ENCODE measurements around the gene PRKD2. TPM values are rescaled to one million over a fixed set of nuclear protein-coding genes. Genes with fewer than 3 reads are reported as not detected.
A peak's percentile ranks its signal among the peaks of the same experiment; 100 is the strongest.

The PRKD2 gene
- total and polyA plus RNA-seq, 2 donors, result 20.0 to 109 TPM

- Histone ChIP-seq H3K4me3 (ENCODE audit: low read length in 2 of 2) (peak overlapping the region; percentile 88 to 100), H3K27me3 (ENCODE audit: control insufficient read depth in 2 of 2, insufficient read depth in 1 of 2, low read length in 1 of 2) (no peaks in the 10 kb centered on the region), H3K9me3 (ENCODE audit: control insufficient read depth in 2 of 2, insufficient read depth in 1 of 2, low read length in 1 of 2) (no peaks in the 10 kb centered on the region), H3K27ac (ENCODE audit: low read depth in 1 of 2, low read length in 1 of 2) (no peak overlapping the region), H3K4me1 (ENCODE audit: control insufficient read depth in 2 of 2, insufficient read depth in 2 of 2, low read length in 2 of 2) (peaks cover 23 to 36% of the 10 kb centered on the region in 2 donors), H3K36me3 (ENCODE audit: control insufficient read depth in 2 of 2, insufficient read depth in 2 of 2, low read length in 1 of 2) (peaks cover 19 to 25% of the 10 kb centered on the region in 2 donors)
- DNase-seq (ENCODE audit: low read depth in 6 of 9, low spot score in 9 of 9), result no peak
- 41% methylated on average over 8 of the region's 8 CpGs for WGBS
These were observed 28.1 kb upstream of the PRKD2 start for GRCh38 chr19:46745030-46745429.

- Histone ChIP-seq H3K4me3 (ENCODE audit: low read length in 2 of 2) (no peak overlapping the region), H3K36me3 (ENCODE audit: control insufficient read depth in 2 of 2, insufficient read depth in 2 of 2, low read length in 1 of 2) (peaks cover 24 to 33% of the 10 kb centered on the region in 2 donors), H3K9me3 (ENCODE audit: control insufficient read depth in 2 of 2, insufficient read depth in 1 of 2, low read length in 1 of 2) (no peaks in the 10 kb centered on the region), H3K4me1 (ENCODE audit: control insufficient read depth in 2 of 2, insufficient read depth in 2 of 2, low read length in 2 of 2) (peaks cover 23 to 36% of the 10 kb centered on the region in 2 donors), H3K27me3 (ENCODE audit: control insufficient read depth in 2 of 2, insufficient read depth in 1 of 2, low read length in 1 of 2) (no peaks in the 10 kb centered on the region), H3K27ac (ENCODE audit: low read depth in 1 of 2, low read length in 1 of 2) (no peak overlapping the region)
- no peak for DNase-seq (ENCODE audit: low read depth in 6 of 9, low spot score in 9 of 9)
- 94% methylated on average over 12 of the region's 12 CpGs for WGBS
These were observed 27.2 kb upstream of the PRKD2 start for GRCh38 chr19:46744005-46744691.

- DNase-seq (ENCODE audit: low read depth in 6 of 9, low spot score in 9 of 9), result no peak
- Histone ChIP-seq H3K9me3 (ENCODE audit: control insufficient read depth in 2 of 2, insufficient read depth in 1 of 2, low read length in 1 of 2) (no peaks in the 10 kb centered on the region), H3K27me3 (ENCODE audit: control insufficient read depth in 2 of 2, insufficient read depth in 1 of 2, low read length in 1 of 2) (no peaks in the 10 kb centered on the region), H3K4me3 (ENCODE audit: low read length in 2 of 2) (no peak overlapping the region), H3K36me3 (ENCODE audit: control insufficient read depth in 2 of 2, insufficient read depth in 2 of 2, low read length in 1 of 2) (peaks cover 30 to 42% of the 10 kb centered on the region in 2 donors), H3K4me1 (ENCODE audit: control insufficient read depth in 2 of 2, insufficient read depth in 2 of 2, low read length in 2 of 2) (peaks cover 23 to 34% of the 10 kb centered on the region in 2 donors), H3K27ac (ENCODE audit: low read depth in 1 of 2, low read length in 1 of 2) (no peak overlapping the region)
- WGBS, result 96% methylated on average over 4 of the region's 4 CpGs
These were observed 26.1 kb upstream of the PRKD2 start for GRCh38 chr19:46742926-46743480.

GRCh38 chr19:46741447-46741846 is 24.5 kb upstream of the PRKD2 start:
- Histone ChIP-seq H3K9me3 (ENCODE audit: control insufficient read depth in 2 of 2, insufficient read depth in 1 of 2, low read length in 1 of 2) (peaks cover 0 to 2% of the 10 kb centered on the region in 2 donors), H3K4me3 (ENCODE audit: low read length in 2 of 2) (no peak overlapping the region), H3K36me3 (ENCODE audit: control insufficient read depth in 2 of 2, insufficient read depth in 2 of 2, low read length in 1 of 2) (peaks cover 46 to 57% of the 10 kb centered on the region in 2 donors), H3K27me3 (ENCODE audit: control insufficient read depth in 2 of 2, insufficient read depth in 1 of 2, low read length in 1 of 2) (no peaks in the 10 kb centered on the region), H3K4me1 (ENCODE audit: control insufficient read depth in 2 of 2, insufficient read depth in 2 of 2, low read length in 2 of 2) (peaks cover 16 to 19% of the 10 kb centered on the region in 2 donors), H3K27ac (ENCODE audit: low read depth in 1 of 2, low read length in 1 of 2) (no peak overlapping the region)
- DNase-seq (ENCODE audit: low read depth in 6 of 9, low spot score in 9 of 9), result no peak
- WGBS, result 96% methylated on average over 17 of the region's 17 CpGs

GRCh38 chr19:46739290-46739771 is 22.4 kb upstream of the PRKD2 start:
- WGBS, result 94% methylated on average over 14 of the region's 14 CpGs
- DNase-seq (ENCODE audit: low read depth in 6 of 9, low spot score in 9 of 9), result no peak
- H3K27ac ChIP-seq (ENCODE audit: low read depth in 1 of 2, low read length in 1 of 2), result no peak overlapping the region
- peaks cover 4 to 8% of the 10 kb centered on the region in 2 donors for H3K4me1 ChIP-seq (ENCODE audit: control insufficient read depth in 2 of 2, insufficient read depth in 2 of 2, low read length in 2 of 2)
- peaks cover 0 to 2% of the 10 kb centered on the region in 2 donors for H3K9me3 ChIP-seq (ENCODE audit: control insufficient read depth in 2 of 2, insufficient read depth in 1 of 2, low read length in 1 of 2)
- H3K4me3 ChIP-seq (ENCODE audit: low read length in 2 of 2), result no peak overlapping the region
- H3K27me3 ChIP-seq (ENCODE audit: control insufficient read depth in 2 of 2, insufficient read depth in 1 of 2, low read length in 1 of 2), result no peaks in the 10 kb centered on the region
- peaks cover 46 to 69% of the 10 kb centered on the region in 2 donors for H3K36me3 ChIP-seq (ENCODE audit: control insufficient read depth in 2 of 2, insufficient read depth in 2 of 2, low read length in 1 of 2)

GRCh38 chr19:46737761-46738171 is 20.9 kb upstream of the PRKD2 start:
- Histone ChIP-seq H3K36me3 (ENCODE audit: control insufficient read depth in 2 of 2, insufficient read depth in 2 of 2, low read length in 1 of 2) (peaks cover 60 to 84% of the 10 kb centered on the region in 2 donors), H3K9me3 (ENCODE audit: control insufficient read depth in 2 of 2, insufficient read depth in 1 of 2, low read length in 1 of 2) (peaks cover 0 to 2% of the 10 kb centered on the region in 2 donors), H3K4me1 (ENCODE audit: control insufficient read depth in 2 of 2, insufficient read depth in 2 of 2, low read length in 2 of 2) (no peaks in the 10 kb centered on the region), H3K4me3 (ENCODE audit: low read length in 2 of 2) (no peak overlapping the region), H3K27me3 (ENCODE audit: control insufficient read depth in 2 of 2, insufficient read depth in 1 of 2, low read length in 1 of 2) (no peaks in the 10 kb centered on the region), H3K27ac (ENCODE audit: low read depth in 1 of 2, low read length in 1 of 2) (no peak overlapping the region)
- WGBS, result 92% methylated on average over 19 of the region's 19 CpGs
- no peak for DNase-seq (ENCODE audit: low read depth in 6 of 9, low spot score in 9 of 9)

- no peak overlapping the region for H3K4me3 ChIP-seq (ENCODE audit: low read length in 2 of 2)
- peaks cover 0 to 2% of the 10 kb centered on the region in 2 donors for H3K9me3 ChIP-seq (ENCODE audit: control insufficient read depth in 2 of 2, insufficient read depth in 1 of 2, low read length in 1 of 2)
- no peak for DNase-seq (ENCODE audit: low read depth in 6 of 9, low spot score in 9 of 9)
- H3K27ac ChIP-seq (ENCODE audit: low read depth in 1 of 2, low read length in 1 of 2), result no peak overlapping the region
- no peaks in the 10 kb centered on the region for H3K27me3 ChIP-seq (ENCODE audit: control insufficient read depth in 2 of 2, insufficient read depth in 1 of 2, low read length in 1 of 2)
- WGBS, result 98% methylated on average over 7 of the region's 7 CpGs
- H3K4me1 ChIP-seq (ENCODE audit: control insufficient read depth in 2 of 2, insufficient read depth in 2 of 2, low read length in 2 of 2), result no peaks in the 10 kb centered on the region
- H3K36me3 ChIP-seq (ENCODE audit: control insufficient read depth in 2 of 2, insufficient read depth in 2 of 2, low read length in 1 of 2), result peaks cover 65 to 87% of the 10 kb centered on the region in 2 donors
These were observed 20.4 kb upstream of the PRKD2 start for GRCh38 chr19:46737298-46737654.

- H3K4me3 ChIP-seq (ENCODE audit: low read length in 2 of 2), result no peak overlapping the region
- H3K36me3 ChIP-seq (ENCODE audit: control insufficient read depth in 2 of 2, insufficient read depth in 2 of 2, low read length in 1 of 2), result peaks cover 65 to 87% of the 10 kb centered on the region in 2 donors
- H3K4me1 ChIP-seq (ENCODE audit: control insufficient read depth in 2 of 2, insufficient read depth in 2 of 2, low read length in 2 of 2), result no peaks in the 10 kb centered on the region
- no peaks in the 10 kb centered on the region for H3K27me3 ChIP-seq (ENCODE audit: control insufficient read depth in 2 of 2, insufficient read depth in 1 of 2, low read length in 1 of 2)
- peaks cover 0 to 2% of the 10 kb centered on the region in 2 donors for H3K9me3 ChIP-seq (ENCODE audit: control insufficient read depth in 2 of 2, insufficient read depth in 1 of 2, low read length in 1 of 2)
- no peak overlapping the region for H3K27ac ChIP-seq (ENCODE audit: low read depth in 1 of 2, low read length in 1 of 2)
- WGBS, result 96% methylated on average over 22 of the region's 22 CpGs
- DNase-seq (ENCODE audit: low read depth in 6 of 9, low spot score in 9 of 9), result no peak
These were observed 19.8 kb upstream of the PRKD2 start for GRCh38 chr19:46736531-46737297.
